Panc1 (cell line): Measurements from ENCODE around the gene MAMDC2. TPM values are rescaled to one million over a fixed set of nuclear protein-coding genes. Genes with fewer than 3 reads are reported as not detected.

Experiments used
- ATAC-seq: fragments of 200-7000 bp; cut with Tn5 transposase; 2 replicates; pipeline ENCODE4 v1.9.1; 2020; ENCODE audit warnings: mild to moderate bottlenecking, moderate library complexity
- BruUV-seq: library from RNA; stranded (reverse); fragments of 400-500 nt; replicated peaks from 2 replicates; lab custom pipeline; 2021; lab: Mats Ljungman, UMichigan
- CTCF ChIA-PET: fragments of 300-600 bp; sonication (Branson Sonifier 250); formaldehyde crosslinking; loops from one replicate; lab custom pipeline; 2022; ENCODE audit warnings: antibody characterized with exemption; lab: Charles Lee
- POLR2A ChIA-PET: fragments of 300-600 bp; sonication (Branson Sonifier 250); formaldehyde crosslinking; loops from one replicate; lab custom pipeline; 2022; ENCODE audit warnings: antibody characterized with exemption; lab: Charles Lee
- DNase-seq: peaks from one replicate; pipeline ENCODE4 v3.0.0-alpha.2; 2010; ENCODE audit warnings: low read depth, low spot score
- H3K27ac ChIP-seq: 2 replicates; pipeline ENCODE4 v1.5.1; 2011; ENCODE audit warnings: mild to moderate bottlenecking, low read length, inconsistent platforms
- H3K27me3 ChIP-seq: fragments of 200-500 bp; sonication (Bioruptor generic); 2 replicates; pipeline ENCODE4 v1.6.0; 2014; ENCODE audit warnings: low read length, inconsistent platforms; ENCODE audit not compliant: control insufficient read depth, insufficient read depth
- H3K36me3 ChIP-seq: fragments of 200-500 bp; sonication (Bioruptor generic); 2 replicates; pipeline ENCODE4 v1.5.1; 2014; ENCODE audit warnings: inconsistent platforms, mild to moderate bottlenecking, low read length, moderate library complexity; ENCODE audit not compliant: control insufficient read depth, insufficient read depth
- H3K4me1 ChIP-seq: 2 replicates; pipeline ENCODE4 v1.5.1; 2011; ENCODE audit warnings: inconsistent platforms, mild to moderate bottlenecking, low read length, moderate library complexity; ENCODE audit not compliant: control insufficient read depth, insufficient read depth
- H3K4me3 ChIP-seq, 2 experiments: 2 replicates each; pipeline ENCODE4 v1.5.1; 2011 to 2012; ENCODE audit warnings: low read depth in 2 of 2, low read length in 2 of 2, mild to moderate bottlenecking in 2 of 2, inconsistent platforms in 1 of 2, moderate library complexity in 1 of 2
- H3K9me3 ChIP-seq: fragments of 200-500 bp; sonication (Bioruptor generic); 2 replicates; pipeline ENCODE4 v1.5.1; 2014; ENCODE audit warnings: low read depth, mild to moderate bottlenecking, inconsistent platforms, low read length, moderate library complexity; ENCODE audit not compliant: control insufficient read depth, insufficient read depth
- POLR2AphosphoS5 ChIP-seq: IDR thresholded peaks from 2 replicates; pipeline ENCODE4 v1.6.1; 2012; ENCODE audit warnings: mild to moderate bottlenecking, low read depth, low read length, moderate library complexity
- SIN3A ChIP-seq: IDR thresholded peaks from 2 replicates; pipeline ENCODE4 v1.6.1; 2012; ENCODE audit warnings: low read depth, mild to moderate bottlenecking, low read length, moderate library complexity, borderline replicate concordance; ENCODE audit not compliant: insufficient read depth
- TCF7L2 ChIP-seq: IDR thresholded peaks from 2 replicates; pipeline ENCODE4 v1.6.1; 2011; ENCODE audit warnings: mild to moderate bottlenecking, low read depth, low read length, inconsistent platforms
- in situ Hi-C: cut with HindIII; loops from 2 replicates; pipeline ENCODE4 v1.10.0; 2016; ENCODE audit warnings: low sequenced_read_pairs, low pct_unique_long_range_greater_than_20kb
- intact Hi-C: fragments of 100-400 bp; cut with micrococcal nuclease; formaldehyde crosslinking; loops from one replicate; pipeline ENCODE4 v1.10.0; 2022; ENCODE audit not compliant: unreplicated experiment
- total RNA-seq: library from RNA; stranded (reverse); gene quantifications from one replicate; pipeline ENCODE4 v1.2.1, GENCODE V29; 2021; ENCODE audit not compliant: unreplicated experiment
- TF ChIP-seq, protein P1 (sequence below), 2 experiments: IDR thresholded peaks; 2 replicates each; pipeline ENCODE4 v1.6.1; 2011 to 2012; ENCODE audit warnings: low read depth in 2 of 2, control low read depth in 1 of 2, low read length in 1 of 2, mild to moderate bottlenecking in 1 of 2, moderate library complexity in 1 of 2; ENCODE audit not compliant: insufficient read depth in 1 of 2
- TF ChIP-seq, protein P2 (sequence below): fragments of 450-650 bp; IDR thresholded peaks from 2 replicates; pipeline ENCODE4 v1.5.1; 2017; ENCODE audit warnings: mild to moderate bottlenecking

MAMDC2 gene
- total RNA-seq, 1 experiment from 2014 or later, result 1.5 TPM

DNA sequence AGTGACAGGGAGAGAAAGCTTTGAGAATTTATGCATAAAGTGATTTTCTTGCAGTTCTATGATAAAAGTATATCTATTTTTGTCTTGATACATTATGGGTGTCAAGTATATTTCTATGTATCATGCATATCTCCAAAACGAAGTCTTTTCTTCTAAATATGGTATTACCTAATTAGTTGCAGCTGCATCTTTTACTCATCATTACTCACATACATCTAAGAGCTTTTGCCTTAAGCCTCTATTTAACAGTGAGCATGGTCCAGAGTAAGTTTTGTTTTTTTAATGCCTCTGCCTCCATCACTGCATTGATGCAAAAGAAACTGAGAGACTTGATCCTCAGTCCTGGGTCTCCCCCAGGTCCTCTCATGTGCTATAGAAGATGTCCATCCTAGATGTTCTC, 175.1 kb downstream of the MAMDC2 start:
- CTCF ChIA-PET, result no interaction called here
- no peak for DNase-seq

DNA sequence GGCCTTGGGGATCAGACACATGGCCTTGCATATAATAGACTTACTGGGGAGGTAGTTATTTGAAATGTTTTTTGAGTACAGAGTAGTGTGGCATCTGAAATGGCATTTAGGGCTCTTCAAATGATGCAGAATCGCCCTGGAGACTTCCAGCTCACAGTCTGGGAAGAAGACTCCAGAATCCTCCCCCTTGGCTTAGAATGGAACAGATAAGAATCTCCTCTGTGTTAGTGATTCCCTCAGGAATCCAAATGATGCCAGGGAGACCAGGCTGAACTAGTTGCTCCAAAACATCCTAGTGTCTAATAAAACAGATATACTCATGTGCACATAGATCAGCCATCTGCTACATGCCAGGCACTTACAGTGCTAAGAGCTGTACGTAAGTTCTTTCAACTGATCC, 176.6 kb downstream of the MAMDC2 start:
- no TSS peak for BruUV-seq

More for the DNA sequence above, 175.1 kb downstream of the MAMDC2 start:
- no peak for ATAC-seq
- intact Hi-C loops, result no loop called here
- Histone ChIP-seq H3K36me3 (no peaks in the 10 kb centered on the region), H3K27ac (no peak overlapping the region), H3K4me1 (no peaks in the 10 kb centered on the region), H3K9me3 (no peaks in the 10 kb centered on the region), H3K4me3 (no peak overlapping the region), H3K27me3 (no peaks in the 10 kb centered on the region)
- POLR2A ChIA-PET, result no interaction called here
- no TSS peak for BruUV-seq
- TF ChIP-seq, protein P1, sequence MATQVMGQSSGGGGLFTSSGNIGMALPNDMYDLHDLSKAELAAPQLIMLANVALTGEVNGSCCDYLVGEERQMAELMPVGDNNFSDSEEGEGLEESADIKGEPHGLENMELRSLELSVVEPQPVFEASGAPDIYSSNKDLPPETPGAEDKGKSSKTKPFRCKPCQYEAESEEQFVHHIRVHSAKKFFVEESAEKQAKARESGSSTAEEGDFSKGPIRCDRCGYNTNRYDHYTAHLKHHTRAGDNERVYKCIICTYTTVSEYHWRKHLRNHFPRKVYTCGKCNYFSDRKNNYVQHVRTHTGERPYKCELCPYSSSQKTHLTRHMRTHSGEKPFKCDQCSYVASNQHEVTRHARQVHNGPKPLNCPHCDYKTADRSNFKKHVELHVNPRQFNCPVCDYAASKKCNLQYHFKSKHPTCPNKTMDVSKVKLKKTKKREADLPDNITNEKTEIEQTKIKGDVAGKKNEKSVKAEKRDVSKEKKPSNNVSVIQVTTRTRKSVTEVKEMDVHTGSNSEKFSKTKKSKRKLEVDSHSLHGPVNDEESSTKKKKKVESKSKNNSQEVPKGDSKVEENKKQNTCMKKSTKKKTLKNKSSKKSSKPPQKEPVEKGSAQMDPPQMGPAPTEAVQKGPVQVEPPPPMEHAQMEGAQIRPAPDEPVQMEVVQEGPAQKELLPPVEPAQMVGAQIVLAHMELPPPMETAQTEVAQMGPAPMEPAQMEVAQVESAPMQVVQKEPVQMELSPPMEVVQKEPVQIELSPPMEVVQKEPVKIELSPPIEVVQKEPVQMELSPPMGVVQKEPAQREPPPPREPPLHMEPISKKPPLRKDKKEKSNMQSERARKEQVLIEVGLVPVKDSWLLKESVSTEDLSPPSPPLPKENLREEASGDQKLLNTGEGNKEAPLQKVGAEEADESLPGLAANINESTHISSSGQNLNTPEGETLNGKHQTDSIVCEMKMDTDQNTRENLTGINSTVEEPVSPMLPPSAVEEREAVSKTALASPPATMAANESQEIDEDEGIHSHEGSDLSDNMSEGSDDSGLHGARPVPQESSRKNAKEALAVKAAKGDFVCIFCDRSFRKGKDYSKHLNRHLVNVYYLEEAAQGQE (IDR thresholded peaks at IDR 0.05; ENCODE audit: insufficient read depth in 1 of 2, low read depth in 2 of 2, low read length in 1 of 2), result no peak
- TF ChIP-seq SIN3A (no peak), TCF7L2 (no peak), POLR2AphosphoS5 (no peak)
- TF ChIP-seq, protein P2, sequence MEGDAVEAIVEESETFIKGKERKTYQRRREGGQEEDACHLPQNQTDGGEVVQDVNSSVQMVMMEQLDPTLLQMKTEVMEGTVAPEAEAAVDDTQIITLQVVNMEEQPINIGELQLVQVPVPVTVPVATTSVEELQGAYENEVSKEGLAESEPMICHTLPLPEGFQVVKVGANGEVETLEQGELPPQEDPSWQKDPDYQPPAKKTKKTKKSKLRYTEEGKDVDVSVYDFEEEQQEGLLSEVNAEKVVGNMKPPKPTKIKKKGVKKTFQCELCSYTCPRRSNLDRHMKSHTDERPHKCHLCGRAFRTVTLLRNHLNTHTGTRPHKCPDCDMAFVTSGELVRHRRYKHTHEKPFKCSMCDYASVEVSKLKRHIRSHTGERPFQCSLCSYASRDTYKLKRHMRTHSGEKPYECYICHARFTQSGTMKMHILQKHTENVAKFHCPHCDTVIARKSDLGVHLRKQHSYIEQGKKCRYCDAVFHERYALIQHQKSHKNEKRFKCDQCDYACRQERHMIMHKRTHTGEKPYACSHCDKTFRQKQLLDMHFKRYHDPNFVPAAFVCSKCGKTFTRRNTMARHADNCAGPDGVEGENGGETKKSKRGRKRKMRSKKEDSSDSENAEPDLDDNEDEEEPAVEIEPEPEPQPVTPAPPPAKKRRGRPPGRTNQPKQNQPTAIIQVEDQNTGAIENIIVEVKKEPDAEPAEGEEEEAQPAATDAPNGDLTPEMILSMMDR, result no peak
- in situ Hi-C loops, result no loop called here

More for the DNA sequence above, 176.6 kb downstream of the MAMDC2 start:
- Histone ChIP-seq H3K36me3 (no peaks in the 10 kb centered on the region), H3K9me3 (no peaks in the 10 kb centered on the region), H3K4me3 (no peak overlapping the region), H3K27ac (no peak overlapping the region), H3K4me1 (no peaks in the 10 kb centered on the region), H3K27me3 (no peaks in the 10 kb centered on the region)
- in situ Hi-C loops, result no loop called here
- intact Hi-C loops, result no loop called here
- ATAC-seq (no peak), DNase-seq (no peak)
- POLR2A ChIA-PET, result no interaction called here
- CTCF ChIA-PET, result no interaction called here
- TF ChIP-seq TCF7L2, result no peak
- no peak for TF ChIP-seq SIN3A
- TF ChIP-seq POLR2AphosphoS5, result no peak
- TF ChIP-seq, protein P1 (IDR thresholded peaks at IDR 0.05; ENCODE audit: insufficient read depth in 1 of 2, low read depth in 2 of 2, low read length in 1 of 2), result no peak
- TF ChIP-seq, protein P2, result no peak
